IPS-18c (cell line): ENCODE data around the gene FAAH2.
"Not testable (repeated sequence)": the region's sequence is repeated elsewhere in the genome, so short reads cannot be mapped to it uniquely, and the experiment has no call there.

Experiments
- H3K4me3 ChIP-seq: 2 replicates; pipeline ENCODE4 v1.7.0; 2013; ENCODE audit warnings: low read depth, mild to moderate bottlenecking, low read length, moderate library complexity; ENCODE audit not compliant: insufficient read depth
- H3K9me3 ChIP-seq: one replicate; pipeline ENCODE4 v1.6.1; 2013; ENCODE audit warnings: mild to moderate bottlenecking, low read length, moderate library complexity; ENCODE audit not compliant: control insufficient read depth, insufficient read depth

FAAH2 gene

GRCh38 chrX:57364145-57364544 lies 77.6 kb downstream of the FAAH2 start:
- H3K9me3 ChIP-seq, result peaks cover 2% of the 10 kb centered on the region
- no peak overlapping the region for H3K4me3 ChIP-seq

- Histone ChIP-seq H3K4me3 (no peak overlapping the region), H3K9me3 (peaks cover 2% of the 10 kb centered on the region)
Measured at GRCh38 chrX:57366430-57366829, 79.9 kb downstream of the FAAH2 start.

DNA sequence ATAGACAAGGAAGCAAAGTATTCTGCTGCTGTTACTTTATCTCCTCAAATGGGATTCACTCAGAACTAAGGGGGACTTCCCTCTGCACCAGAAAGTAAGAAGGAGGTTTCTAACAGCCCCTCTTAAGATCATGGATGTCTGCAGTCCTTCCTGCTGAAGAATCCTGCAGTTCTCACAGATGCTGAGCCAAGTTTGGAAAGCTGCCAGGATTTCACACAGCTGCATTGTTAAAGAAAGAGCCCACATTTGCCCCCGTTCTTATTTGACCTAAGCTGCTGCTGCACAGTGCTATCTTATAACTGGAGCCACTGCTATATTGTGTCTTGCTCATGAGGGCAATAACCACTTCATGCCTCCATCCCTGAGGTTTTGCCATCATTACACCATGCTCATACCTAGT lies 81.1 kb downstream of the FAAH2 start:
- H3K9me3 ChIP-seq, result peaks cover 2% of the 10 kb centered on the region
- no peak overlapping the region for H3K4me3 ChIP-seq

GRCh38 chrX:57368158-57368557 lies 81.7 kb downstream of the FAAH2 start:
- H3K9me3 ChIP-seq, result peaks cover 2% of the 10 kb centered on the region
- no peak overlapping the region for H3K4me3 ChIP-seq

- Histone ChIP-seq H3K4me3 (no peak overlapping the region), H3K9me3 (peaks cover 2% of the 10 kb centered on the region)
Measured at GRCh38 chrX:57379296-57379695, 92.8 kb downstream of the FAAH2 start.

GRCh38 chrX:57380026-57380796 lies 93.7 kb downstream of the FAAH2 start:
- H3K4me3 ChIP-seq, result no peak overlapping the region

DNA sequence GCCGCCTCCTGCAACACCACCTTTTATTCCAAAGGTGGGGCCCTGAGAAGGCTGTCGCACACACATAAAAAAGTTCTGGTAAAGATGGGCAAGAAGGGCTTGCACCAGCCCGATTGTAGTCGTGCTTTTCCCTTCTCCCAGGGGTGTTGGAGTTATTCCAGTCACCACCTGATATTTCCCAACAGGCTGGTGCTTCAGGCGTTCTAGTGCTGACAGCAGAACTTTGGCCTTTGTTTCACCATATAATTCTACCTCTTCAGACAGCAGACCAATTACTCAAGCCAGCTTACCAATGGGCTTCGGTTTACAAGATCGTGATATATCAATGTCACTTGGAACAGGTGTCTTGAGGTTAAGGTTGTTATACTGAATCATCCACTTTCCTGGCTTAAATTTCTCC lies 107.7 kb downstream of the FAAH2 start:
- H3K9me3 ChIP-seq, H3K4me3 ChIP-seq: not testable (repeated sequence)

More at GRCh38 chrX:57380026-57380796, 93.7 kb downstream of the FAAH2 start:
- peaks cover 2% of the 10 kb centered on the region for H3K9me3 ChIP-seq

- H3K4me3 ChIP-seq, H3K9me3 ChIP-seq: not testable (repeated sequence)
Measured at GRCh38 chrX:57403191-57403590, 116.7 kb downstream of the FAAH2 start.

GRCh38 chrX:57406149-57406548 lies 119.6 kb downstream of the FAAH2 start:
- Histone ChIP-seq H3K4me3 (no peak overlapping the region), H3K9me3 (peaks cover 5% of the 10 kb centered on the region)

DNA sequence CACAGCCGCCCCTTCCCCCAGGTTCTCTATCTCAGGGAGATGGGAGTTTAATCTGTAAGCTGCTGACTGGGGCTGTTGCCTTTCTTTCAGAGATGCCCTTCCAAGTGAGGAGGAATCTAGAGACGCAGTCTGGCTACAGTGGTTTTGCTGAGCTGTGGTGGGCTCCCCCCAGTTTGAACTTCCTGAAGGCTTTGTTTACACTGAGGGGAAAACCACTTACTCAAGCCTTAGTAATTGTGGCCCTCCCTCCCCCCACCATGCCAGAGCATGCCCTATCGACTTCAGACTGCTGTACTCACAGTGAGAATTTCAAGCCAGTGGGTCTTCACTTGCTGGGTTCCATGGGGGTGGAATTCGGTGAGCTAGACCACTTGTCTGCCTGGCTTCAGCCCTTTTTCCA lies 131.3 kb downstream of the FAAH2 start:
- Histone ChIP-seq H3K4me3 (no peak overlapping the region), H3K9me3 (peaks cover 4% of the 10 kb centered on the region)

GRCh38 chrX:57422289-57422688 lies 135.8 kb downstream of the FAAH2 start:
- peaks cover 7% of the 10 kb centered on the region for H3K9me3 ChIP-seq
- no peak overlapping the region for H3K4me3 ChIP-seq

DNA sequence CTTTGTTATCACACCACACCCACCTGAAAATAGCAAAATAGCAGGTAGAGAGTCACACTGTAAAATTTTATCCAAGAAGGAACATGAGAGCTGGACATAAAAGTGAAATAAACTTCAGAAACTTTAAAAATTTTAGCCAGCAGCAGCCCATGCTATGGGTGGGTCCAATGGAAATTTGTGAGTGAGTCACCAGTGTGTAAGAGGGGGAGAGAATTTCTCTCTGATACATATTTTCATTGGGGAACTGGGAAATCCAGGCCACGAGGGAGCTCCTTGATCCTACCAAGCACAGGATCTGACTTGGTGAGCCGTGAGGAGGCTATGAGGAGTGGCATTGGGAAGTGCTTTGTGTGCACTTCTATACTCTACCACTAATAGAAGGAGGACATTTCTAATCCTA lies 136.3 kb downstream of the FAAH2 start:
- H3K4me3 ChIP-seq, result no peak overlapping the region
- peaks cover 7% of the 10 kb centered on the region for H3K9me3 ChIP-seq

DNA sequence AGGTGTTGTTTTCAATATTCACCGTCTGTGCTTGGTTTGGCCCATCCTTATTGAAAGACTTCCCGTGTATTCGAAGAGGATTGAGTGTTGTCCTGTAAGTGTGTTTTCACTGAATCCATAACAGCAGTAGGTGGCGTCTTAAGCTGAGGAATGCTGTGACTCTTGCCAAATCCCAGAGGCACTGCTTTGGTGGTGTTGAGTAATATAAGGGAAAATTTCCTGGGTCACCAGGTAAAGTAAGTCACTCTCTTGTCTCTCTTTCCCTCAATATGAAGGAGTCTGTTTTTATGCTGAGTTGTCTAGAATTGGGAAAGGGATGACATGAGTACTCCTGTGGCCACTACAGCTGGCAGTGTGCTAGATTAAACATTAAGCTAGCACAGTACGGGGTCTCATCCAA lies 158.6 kb downstream of the FAAH2 start:
- Histone ChIP-seq H3K9me3 (peaks cover 11% of the 10 kb centered on the region), H3K4me3 (no peak overlapping the region)

GRCh38 chrX:57445832-57446231 lies 159.3 kb downstream of the FAAH2 start:
- Histone ChIP-seq H3K9me3 (peaks cover 11% of the 10 kb centered on the region), H3K4me3 (no peak overlapping the region)

- peaks cover 11% of the 10 kb centered on the region for H3K9me3 ChIP-seq
- no peak overlapping the region for H3K4me3 ChIP-seq
Measured at GRCh38 chrX:57447856-57448255, 161.3 kb downstream of the FAAH2 start.

DNA sequence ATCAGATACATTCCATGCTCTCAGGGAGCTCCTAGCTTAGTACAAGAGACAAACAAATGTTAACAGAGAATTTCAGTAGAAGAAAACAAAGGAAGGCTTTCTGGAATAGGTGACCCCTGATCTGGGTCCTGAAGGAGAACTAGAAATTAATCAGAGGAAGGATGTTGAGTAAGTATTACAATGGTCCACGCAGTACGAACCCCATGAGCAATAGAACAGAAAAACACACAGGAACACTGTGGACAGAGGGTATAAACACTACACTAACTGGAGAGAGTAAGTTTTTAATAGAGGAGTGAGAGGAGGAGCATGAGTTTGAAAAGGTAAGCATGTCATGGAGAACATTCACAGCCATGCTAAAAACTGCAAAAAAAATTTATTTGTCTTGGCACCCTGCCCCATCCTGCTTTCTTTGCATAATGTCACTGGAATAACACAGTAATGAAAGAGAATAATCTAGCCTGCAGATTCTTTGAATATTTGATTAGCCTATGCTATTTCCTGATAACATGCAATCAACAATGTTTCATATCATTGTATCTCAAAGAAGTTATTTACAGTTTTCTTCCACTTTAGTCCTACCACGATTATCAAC lies 165.0 kb downstream of the FAAH2 start:
- Histone ChIP-seq H3K4me3 (no peak overlapping the region), H3K9me3 (peaks cover 5% of the 10 kb centered on the region)

- Histone ChIP-seq H3K9me3 (no peaks in the 10 kb centered on the region), H3K4me3 (no peak overlapping the region)
Measured at GRCh38 chrX:57453901-57454300, 167.4 kb downstream of the FAAH2 start.

GRCh38 chrX:57481514-57481913 lies 195.0 kb downstream of the FAAH2 start:
- Histone ChIP-seq H3K9me3 (peaks cover 3% of the 10 kb centered on the region), H3K4me3 (no peak overlapping the region)

DNA sequence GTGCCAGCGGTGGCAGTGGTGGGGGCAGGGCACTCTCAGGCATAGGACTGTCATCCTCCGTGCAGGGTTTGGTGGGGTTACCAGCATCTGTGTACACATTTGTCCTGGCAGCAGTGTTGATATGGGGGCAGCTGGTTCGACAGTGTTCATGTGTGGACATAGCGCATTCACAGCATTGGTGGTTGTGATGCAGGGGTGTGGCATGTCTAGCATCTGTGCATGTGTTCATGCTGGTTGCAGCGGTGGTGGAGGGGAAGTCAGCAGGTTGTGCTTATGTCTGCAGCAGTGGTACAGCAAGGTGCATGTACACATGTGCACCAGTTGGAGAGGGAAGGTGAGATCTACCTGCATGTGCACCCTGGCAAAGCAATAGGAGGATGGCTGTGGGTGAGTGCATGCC lies 230.0 kb downstream of the FAAH2 start:
- Histone ChIP-seq H3K9me3 (peaks cover 3% of the 10 kb centered on the region), H3K4me3 (no peak overlapping the region)
